ENCODE data around the gene DEDD.

The DEDD gene

DNA sequence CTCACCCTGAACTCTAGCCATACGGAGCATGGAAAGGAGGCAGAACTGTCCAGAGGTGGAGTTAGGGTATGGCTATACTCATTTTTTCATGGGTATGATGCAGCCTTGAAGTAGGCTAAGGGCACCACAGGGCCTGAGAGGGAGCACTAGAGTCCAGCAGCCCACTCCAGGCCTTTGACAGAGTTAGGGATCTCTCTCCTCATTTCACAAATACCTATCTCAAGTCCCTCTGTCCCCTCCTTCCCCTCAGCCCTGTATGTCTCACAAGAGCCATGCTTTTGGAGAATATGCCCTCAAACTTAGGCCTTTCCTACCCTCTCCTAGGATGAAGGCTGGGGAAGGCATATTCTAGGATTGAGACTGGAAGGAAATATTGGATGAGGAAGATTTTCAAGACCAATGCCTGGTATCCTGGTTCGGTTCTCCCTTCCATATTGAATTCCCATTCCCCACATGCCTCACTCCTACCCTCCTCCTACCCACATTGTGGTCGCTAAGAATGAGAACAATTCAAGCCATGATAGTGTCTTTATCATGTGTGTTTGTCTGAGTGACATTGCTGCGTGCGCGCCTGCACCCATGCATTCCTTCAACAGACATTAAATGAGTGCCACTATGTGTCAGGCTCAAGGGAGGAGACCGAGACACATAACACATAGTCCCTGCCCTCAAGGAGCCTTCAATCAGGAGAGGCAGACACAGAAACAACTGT lies 40.5 kb downstream of the DEDD start:
- DNase-seq (ENCODE audit: low read depth) = no peak

DNA sequence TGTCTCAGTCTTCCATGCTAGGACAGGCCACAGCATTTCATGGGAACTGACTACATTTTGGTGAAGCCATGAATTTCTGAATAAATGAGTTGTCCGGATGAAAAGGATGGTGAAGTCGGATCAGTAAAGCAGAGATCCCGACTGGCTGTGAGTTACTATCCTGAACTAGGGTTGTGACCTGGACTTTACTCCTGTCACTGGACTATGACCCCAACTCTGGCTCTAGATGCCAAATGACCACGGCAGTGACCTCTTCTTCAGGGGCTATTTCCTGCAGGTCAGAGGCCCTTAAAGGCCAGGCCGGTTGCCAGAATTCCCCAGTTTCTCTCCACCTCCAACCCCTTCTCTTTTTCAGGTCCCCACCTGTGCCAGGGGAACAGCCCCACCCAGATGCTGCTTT lies 41.4 kb downstream of the DEDD start:
- DNase-seq (ENCODE audit: low read depth) = no peak

DNA sequence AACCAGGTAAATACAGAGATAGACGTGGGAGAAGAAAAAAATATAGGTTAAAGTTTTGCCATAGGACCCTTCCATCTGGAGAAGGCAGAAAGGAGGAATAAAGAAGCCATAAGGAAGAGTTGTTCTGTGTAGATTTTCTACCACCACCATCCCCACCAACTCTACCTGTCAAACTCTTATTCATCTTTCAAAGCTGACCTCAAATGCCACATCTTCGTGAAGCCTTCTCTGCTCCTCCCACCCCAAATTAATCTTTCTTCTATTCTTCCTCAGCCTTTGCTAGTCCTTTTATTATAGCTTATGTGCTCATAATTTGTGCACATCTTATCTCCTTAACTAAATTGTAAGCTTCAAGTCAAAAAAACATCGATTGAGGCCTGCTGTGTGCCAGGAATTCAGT lies 41.9 kb downstream of the DEDD start:
- no peak for DNase-seq (ENCODE audit: low read depth)

DNA sequence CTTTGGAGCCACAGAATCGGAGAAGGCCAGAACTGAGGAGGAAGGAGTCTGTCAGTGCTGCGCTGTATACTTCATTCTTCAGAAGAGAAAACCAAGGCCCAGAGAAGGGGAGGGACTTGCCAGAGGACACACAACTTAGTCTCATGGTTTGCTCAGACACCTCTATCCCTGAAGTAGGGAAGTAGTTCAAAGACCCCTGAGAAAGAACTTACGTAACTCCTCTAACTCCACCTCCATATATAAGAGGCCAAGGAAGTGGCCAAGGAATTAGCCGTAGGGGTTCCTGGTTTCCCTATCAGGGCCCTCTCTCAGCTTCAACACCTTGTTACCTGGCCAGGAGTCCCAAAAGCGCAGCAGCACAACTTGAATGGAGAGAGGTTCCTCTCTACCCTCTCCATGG lies 42.5 kb downstream of the DEDD start:
- DNase-seq (ENCODE audit: low read depth) = no peak

DNA sequence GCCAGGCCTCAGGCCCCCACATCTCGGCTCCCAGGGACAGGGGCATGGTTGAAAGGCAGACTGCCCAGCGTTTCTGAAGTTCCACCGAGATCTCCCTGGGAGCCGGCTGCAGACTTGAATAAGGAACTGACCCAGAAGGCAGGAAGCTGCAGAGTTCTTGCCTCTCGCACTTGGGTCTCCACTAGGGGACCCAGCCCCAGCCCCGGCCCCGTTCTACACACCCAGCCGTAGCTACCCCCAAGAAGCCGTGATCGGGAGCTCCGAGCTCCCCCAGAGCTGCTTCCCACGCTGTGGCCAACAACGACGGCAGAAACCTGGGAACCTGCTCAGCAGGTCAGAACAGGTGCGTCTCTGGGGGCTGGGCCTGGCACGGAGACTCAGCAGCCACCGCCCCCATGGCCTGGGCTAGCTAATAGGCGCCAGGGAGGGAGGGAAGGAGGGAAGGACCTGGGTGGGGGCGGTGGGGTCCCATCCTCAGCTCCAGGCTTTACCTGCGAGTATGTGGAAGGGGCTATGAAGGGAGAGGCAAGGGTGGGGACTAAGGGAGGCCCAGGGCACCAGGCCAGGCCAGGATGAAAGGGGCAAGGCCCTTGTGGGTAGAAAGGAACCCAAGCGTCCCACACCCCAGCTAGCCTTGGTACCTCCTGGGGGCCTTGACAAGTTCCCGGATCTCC lies 43.1 kb downstream of the DEDD start, which contains the start of gene NECTIN4:
Gene NECTIN4, minus strand, starts transcription at position 308 of the 674 bp plus-strand sequence. Its CDS starts 262 bp downstream, at position 46.
- no peak for DNase-seq (ENCODE audit: low read depth)

DNA sequence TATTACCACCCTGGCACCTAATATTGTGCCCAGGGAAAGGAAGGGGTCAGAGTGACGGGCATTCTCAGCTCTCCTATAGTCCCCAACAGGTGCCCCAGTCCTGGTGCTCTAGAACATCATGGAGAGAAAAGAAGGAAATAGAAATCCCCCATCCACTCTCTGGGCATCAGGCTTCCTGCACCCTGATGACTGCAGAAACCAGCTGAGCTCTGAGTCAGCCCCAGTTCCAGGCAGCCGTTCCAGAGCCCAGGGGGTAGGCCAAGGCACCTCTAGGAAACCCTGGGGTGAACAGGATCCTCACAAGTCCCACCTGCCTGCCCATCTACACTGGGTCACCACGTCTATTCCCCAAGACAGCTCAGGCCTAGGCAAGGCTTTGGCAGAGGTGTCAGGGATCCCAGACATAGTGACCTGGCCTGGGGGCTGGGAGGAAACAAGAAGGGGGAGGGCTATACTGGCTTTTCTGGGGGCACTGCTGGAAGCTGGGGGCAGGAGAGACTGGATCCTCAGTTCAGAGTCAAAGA lies 43.8 kb downstream of the DEDD start:
- DNase-seq (ENCODE audit: low read depth) = no peak

DNA sequence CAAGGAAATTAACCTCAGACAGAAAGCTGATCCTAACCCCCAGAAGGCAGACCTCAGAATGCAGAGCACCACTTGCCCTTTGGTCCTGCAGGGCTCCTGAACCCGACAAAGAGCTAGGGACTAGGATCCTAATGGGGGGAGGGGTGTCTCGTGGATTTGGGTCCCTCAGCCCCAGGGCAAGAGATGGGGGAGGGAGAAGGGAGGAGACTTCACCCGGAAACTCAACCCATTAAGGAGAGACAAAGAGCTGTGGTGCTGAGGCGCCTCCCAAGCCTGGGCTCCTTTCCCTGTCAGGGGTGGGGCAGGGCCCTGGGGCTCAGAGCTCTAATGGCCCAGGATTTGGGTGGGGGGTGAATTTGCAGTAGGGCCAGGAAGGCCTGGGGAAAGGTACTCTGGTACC lies 46.0 kb downstream of the DEDD start:
- no peak for DNase-seq (ENCODE audit: low read depth)

DNA sequence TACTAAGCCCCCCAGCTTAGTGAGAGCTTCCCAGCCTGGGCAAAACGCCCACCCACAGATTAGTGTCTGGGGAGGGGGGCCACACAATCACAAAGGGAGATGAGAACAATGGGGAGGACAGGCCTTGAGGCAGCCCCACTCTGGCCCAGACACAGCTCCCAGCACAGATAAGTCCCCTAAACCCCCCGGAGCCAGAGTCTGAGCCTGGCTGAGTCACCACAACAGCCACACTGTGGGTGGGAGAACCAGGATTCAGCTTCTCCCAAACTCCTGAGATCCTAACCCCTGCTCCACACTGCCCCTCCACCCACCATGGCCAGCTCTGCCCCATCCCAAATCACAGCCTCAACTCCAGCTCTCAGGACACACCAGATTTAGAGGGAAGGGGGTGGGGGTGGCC lies 47.3 kb downstream of the DEDD start:
- no peak for DNase-seq (ENCODE audit: low read depth)

DNA sequence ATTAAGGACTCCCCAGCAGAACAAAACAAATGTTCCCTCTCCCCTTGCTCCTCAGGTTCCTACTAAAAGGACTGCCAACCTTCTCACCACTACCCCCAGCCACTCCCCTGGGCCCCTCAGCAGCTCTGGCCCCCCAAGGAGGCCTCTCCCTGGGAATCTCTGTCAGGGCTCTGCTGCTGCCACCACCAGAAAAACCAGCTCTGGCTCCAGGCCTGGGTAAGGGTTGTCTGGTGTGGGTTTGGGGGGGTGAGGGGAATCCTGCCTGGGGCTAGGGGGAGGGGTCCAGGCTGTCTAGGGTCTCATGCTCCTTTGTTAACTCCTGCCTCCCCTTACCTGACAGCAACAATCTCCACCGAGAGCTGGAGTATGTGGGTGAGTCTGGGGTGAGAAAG lies 47.9 kb downstream of the DEDD start:
- no peak for DNase-seq (ENCODE audit: low read depth)

DNA sequence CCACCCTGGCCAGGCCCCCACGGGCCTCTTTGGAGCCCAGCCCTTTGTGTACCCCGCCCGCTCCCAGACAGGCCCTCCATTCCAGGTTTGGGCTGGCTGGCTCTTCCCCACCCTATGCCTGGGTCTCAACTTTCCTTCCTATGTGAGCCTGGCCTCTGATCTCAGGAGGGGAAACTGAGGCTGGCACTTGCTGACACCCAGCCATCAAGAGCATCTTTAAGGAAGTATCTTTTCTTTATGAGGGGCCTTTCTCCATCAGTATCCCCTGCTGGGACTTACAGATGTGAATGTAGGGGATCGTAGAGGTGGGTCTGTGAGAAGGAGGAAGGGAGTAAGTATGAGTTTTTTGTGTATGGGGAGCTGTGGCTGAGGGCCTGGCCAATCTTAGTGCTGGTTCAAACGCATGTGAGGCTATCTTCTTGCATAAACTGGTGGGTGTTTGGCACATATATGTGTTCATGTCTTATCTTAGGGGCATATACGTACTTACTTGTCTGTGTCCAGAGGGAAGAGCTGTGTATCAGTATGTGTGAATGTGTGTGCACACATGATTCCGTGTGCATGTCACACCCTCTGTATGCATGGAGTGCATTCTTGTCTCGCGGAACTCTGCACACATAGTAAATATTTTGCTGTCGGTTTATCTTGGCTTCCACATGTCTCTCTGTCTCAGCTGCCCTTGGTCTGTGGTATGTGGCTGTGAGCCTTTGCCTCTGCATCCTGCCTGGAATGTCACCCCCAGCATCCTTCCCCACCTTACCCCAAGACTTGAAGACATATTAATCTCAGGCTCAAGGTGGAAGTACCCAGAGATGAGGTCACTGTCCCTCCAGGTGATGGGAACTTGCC lies 48.5 kb downstream of the DEDD start:
- DNase-seq (ENCODE audit: low read depth) = no peak

DNA sequence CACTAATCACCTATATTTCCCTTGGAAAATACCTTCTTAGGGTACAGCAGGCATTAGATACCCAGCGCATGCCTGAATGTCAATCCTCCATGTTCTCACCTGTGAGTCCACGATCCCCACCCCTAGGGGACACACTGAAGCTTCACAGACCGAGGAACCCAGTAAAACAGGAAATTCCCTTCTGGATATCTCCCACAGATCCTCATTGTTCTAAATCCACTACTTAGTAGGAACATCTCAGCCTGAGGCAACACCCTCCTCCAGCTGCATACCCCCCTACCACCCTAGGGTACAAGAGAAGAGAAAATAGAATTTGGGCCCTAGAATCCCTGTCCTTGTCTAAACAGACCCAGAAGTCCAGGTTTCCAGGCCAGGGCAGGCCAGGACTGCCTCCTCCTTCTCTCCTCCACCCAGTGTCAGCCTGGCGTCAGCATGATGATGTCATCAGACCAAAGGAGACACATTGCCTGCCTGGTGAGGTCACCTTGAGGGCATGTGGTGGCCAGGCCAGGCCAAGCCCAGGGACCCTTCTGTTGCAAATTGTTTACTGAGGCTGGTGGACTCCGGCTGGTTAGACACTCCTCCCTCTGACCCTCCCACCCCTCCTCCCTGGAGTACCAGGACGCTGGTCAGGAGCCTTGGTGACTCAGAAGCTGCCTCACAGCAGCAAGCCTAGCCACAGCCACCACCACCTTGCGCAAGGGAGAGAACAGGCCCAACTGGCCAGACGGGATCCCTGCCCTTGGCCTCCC lies 49.3 kb downstream of the DEDD start:
- no peak for DNase-seq (ENCODE audit: low read depth)

DNA sequence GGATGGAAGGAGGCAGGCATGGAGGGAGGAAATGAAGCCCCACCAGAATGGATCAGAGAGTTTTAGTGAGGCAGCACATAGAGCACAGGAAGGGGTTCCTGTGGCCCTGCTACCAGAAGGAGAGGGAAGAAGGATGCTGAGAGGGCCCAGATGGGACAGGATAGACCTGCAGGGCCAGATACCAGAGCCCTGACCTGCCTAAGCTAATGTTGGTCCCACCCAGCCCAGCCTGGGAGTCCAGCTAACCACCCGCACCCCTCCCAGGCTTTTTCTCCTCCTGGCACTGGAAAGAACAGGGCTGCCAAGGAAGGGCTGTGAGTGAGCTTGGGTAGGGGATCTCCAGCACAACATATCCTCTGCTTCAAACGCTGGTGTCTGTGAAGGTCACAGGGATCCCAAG lies 50.0 kb downstream of the DEDD start:
- no peak for DNase-seq (ENCODE audit: low read depth)

DNA sequence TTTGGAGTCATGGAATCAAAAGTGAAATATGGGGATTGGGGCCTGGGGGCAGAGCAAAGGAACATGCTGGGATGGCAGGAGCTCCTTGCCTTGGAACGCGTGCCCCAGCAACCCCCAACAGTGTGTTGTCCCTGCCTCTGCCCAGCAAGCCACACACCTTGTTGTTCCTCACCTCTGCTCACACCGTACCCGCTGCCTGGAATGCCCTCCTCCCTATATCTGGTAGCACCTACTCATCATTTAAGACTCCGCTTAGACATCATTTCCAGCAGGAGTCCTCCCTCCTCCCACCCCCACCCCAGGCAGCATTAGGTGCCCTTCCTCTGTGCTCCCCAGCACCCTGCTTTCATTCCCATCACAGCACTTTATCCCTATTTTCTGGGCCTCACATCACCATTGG lies 50.9 kb downstream of the DEDD start:
- no peak for DNase-seq (ENCODE audit: low read depth)

DNA sequence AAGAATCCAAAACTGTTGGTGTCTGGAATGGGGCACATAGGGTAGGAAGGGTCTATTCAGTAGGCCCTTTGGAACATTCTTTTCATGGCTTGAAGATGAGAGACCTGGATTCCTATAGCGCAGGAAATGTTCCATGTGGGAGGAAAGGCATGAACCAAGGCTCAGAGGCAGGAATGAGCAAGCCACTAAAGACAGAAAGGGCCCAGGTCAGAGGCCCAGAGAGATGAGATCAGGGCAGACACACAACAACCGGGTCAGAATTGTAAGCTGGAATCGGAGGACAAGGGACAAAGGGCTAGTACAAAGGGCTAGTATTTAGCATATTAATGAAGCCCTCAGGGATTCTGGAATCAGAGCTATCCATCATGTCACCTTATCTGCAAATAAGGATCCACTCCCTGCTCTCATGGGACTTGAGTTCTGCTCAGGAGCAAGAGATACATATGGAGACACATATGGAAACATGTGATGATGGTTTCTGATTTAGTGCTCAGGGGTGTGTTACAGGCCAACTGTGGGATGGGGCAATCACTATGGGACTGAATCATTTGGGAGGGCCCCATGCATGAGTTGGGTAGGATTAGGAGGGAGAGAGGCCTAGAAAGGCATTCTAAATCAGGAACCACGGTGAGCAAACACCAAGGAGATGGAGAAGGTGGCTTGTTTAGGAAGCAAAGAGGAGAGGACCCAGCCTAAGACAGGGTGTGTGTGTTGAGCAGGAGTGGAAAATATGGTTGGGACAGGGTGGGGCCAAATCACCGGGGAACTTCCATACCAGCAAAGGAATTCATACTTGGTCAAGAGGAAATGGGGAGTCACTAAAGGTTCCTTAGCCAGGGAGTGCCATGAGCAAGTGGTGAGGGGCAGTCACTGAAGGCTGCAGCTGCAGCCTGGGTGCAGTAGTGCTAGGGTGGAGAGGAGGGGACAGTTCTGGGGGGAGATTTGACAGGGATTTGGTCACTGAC lies 51.7 kb downstream of the DEDD start:
- DNase-seq (ENCODE audit: low read depth) = no peak

DNA sequence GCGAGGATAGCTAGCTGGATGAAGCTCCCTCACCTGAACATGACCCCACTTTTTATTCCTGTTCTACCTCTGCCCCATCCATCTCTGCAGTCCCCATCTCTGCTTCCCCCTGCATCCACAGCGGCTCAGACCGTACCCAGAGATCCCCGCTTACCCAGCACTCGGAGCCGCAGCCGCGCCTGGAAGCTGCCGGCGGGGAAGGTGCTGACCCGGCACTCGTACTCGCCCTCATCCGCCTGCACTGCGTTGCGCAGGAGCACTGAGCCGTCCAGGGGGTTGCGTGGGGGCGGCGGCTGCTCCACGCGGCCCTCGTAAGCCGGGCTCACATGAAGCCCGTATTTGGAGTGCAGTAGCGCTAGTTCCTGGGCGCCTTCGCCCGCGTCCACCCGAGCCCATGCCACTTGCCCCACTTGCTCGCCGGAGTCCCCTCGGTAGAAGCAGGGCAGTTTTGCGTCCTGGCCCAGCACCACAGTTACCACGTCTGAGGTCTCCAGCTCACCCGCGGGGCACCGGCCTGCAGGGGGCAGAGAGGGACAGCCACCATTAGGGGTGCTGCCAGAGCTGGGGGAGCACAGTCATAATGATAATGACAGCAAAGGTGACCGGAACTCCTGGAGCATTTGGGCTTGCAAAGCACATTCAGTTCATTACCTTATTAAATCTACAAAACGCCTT lies 52.9 kb downstream of the DEDD start:
- DNase-seq (ENCODE audit: low read depth) = no peak

DNA sequence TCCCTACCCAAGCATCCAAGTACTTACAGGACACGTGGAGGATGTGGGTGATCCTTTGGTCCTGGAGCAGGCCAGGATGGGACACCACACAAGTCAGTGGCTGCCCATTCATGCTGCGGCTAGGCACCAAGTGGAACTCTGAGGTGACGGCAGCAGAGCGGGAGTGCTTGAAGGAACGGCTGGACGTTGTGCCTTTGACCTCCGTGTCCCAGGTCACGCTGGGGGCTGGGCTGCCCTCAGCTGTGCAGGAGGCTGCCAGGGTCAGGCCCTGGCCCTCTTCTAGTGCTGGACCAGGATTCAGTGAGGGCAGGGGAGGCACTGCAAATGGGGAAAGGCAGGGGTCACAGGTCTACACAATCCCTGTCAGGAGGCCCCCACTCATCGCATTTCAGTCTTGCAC lies 55.0 kb downstream of the DEDD start:
- no peak for DNase-seq (ENCODE audit: low read depth)

DNA sequence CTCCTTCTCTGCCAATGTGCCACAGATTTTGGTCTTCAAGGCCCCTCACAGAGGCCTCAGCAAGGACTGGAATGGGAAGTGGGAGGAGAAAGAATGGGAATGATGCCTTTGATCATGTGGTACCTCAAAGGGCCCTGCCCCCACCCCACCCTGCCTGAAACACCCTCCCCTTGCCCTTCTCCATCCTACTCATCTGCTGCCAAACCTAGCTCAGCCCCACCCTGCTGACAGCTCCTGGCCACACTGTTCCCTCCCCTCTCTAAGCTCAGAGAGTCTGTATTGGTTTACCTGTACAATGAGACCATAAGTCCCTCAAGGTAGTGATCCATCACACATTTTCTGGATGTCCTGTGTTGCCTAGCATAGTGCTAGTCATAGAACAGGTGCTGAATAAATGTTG lies 56.1 kb downstream of the DEDD start:
- no peak for DNase-seq (ENCODE audit: low read depth)

DNA sequence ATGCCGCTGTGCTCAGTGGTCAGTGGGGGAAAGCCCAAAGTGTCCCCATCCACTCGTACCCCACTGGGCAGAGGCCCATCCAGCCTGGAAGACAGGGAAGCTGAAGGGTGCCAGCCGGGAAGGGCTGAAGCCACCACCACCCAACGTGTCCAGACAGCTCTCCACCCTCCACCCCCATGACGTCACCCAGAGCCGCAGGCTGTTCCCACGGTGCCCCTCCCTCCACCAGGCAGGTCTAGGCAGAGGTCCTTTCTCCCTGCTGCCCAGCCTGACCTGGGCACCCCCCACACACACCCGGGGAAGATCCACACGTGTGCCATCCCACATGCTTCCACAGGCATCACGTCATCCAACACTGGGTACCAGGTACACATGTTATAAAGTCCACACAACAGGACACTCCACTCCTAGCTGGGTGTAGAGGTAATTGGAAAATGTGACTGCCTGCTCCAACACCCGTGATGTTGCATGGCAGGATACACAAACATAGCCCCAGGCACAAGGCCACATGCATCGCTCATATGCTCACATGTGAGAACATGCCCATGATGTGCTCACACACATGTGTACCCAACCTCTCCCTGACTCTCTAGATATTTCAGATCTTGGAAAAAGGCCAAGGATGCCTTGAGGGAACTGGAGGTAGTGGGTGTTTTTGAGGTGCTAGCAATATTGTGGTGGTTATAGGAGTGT lies 57.6 kb downstream of the DEDD start:
- no peak for DNase-seq (ENCODE audit: low read depth)

DNA sequence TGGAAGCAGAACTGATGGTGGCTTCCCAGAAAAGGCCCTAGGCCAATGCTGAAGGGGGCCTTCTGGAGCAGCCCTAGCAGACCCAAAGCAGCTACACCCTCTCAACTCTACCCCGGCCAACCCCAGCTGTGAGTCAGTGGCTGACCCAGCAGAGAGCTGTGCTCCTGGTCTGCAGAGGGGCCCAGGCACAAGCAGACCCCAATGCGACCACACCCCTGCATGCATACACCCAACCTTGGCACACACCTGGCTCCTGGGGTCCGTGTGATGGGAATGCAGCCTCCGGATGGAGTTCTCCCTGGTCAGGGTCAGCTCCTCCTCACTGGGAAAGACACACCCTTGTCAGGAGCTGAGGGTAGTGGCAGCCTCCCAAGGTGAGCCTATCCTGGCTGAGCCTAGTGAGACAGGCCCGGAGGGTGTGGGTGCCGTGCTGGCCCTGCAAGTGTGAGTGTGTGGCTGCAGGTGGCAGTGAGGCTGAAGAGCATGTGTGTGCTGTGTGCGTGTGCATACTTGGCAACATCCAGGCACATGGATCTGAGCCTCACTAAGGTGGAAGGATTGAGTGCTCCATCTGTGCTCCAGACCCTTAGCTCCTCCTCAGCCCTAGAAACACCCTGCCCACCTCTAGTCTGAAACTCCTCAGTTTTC lies 58.9 kb downstream of the DEDD start:
- DNase-seq (ENCODE audit: low read depth) = no peak

Measured in stimulated activated CD8-positive, alpha-beta memory T cell treated with anti-CD3 and anti-CD28 coated beads, Interleukin-4, amount 100 ng/mL, for 24 hours (primary cell).